GM06990 (cell line): ENCODE data around the gene GIPC3.
A peak's percentile ranks its signal among the peaks of the same experiment; 100 is the strongest.

ENCODE experiments used
- DNase-seq: peaks from one replicate; pipeline ENCODE4 v3.0.0-alpha.2; 2011; ENCODE audit not compliant: insufficient read length; ENCODE audit errors: extremely low read depth
- H3K27me3 ChIP-seq: replicated peaks from 2 replicates; pipeline ENCODE4 v1.6.0; 2011; ENCODE audit warnings: low read length; ENCODE audit not compliant: control insufficient read depth, insufficient read depth
- H3K36me3 ChIP-seq: 2 replicates; pipeline ENCODE4 v1.5.1; 2011; ENCODE audit warnings: low read length; ENCODE audit not compliant: control insufficient read depth, insufficient read depth
- H3K4me3 ChIP-seq: replicated peaks from 2 replicates; pipeline ENCODE4 v1.5.1; 2011; ENCODE audit warnings: low read depth, mild to moderate bottlenecking, control low read depth, low read length
- CTCF ChIP-seq: IDR thresholded peaks from 2 replicates; pipeline ENCODE4 v1.5.1; 2011; ENCODE audit warnings: low read length, control low read depth, mild to moderate bottlenecking, inconsistent platforms; ENCODE audit not compliant: insufficient read depth, poor library complexity, severe bottlenecking

Gene GIPC3

GRCh38 chr19:3544058-3544376 lies 41.3 kb upstream of the GIPC3 start:
- no peak for TF ChIP-seq CTCF
- H3K36me3 ChIP-seq: peaks cover 17% of the 10 kb centered on the region
- no peak for DNase-seq
- no peak overlapping the region for H3K4me3 ChIP-seq
- no peaks in the 10 kb centered on the region for H3K27me3 ChIP-seq

DNA sequence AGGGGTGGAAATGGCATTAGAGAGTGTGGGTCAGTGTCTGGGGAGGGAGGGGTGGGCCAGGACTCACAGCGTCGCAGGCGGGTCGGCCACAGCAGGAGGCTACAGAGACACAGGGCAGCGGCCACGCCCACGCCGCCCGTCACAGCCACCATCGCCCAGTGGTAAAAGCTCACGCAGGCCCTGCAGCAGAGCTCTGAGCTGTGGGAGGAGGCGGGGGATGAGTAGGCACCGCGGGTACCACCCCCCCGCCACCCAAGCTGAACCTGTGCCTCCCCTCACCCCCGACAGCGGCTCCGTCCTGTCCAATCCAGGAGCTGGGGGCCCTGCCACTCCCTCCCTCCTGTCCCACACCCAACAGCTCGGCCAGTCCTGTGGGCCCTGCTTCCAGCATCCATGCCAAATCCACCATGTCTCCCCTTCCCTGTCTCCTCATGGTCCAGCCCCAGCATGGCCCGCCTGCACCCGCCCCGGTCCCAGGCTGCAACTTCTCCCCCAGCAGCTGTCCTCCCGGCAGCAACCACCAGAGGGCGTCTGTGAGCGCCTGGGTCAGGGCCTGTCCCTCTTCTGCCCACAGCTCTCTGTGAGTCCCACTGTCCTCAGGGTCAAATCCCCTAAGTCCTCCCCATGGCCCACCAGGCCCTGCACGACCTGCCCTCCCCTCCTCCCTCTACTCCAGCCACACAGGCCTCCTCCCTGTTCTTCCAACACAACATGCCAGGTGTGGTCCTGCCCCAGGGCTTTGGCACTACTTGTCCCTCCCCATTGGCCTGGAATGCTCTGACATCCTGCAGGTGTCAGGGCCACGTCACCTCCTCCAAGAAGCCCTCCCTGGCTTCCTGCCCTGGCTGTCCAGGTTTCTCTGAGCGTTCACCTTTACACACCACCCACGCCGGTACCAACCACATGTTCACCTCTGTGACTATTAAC lies 40.3 kb upstream of the GIPC3 start:
- peak; percentile 98 for TF ChIP-seq CTCF
- no peak overlapping the region for H3K4me3 ChIP-seq
- peak; percentile 68 for DNase-seq
- no peaks in the 10 kb centered on the region for H3K27me3 ChIP-seq
- H3K36me3 ChIP-seq: peaks cover 19% of the 10 kb centered on the region

DNA sequence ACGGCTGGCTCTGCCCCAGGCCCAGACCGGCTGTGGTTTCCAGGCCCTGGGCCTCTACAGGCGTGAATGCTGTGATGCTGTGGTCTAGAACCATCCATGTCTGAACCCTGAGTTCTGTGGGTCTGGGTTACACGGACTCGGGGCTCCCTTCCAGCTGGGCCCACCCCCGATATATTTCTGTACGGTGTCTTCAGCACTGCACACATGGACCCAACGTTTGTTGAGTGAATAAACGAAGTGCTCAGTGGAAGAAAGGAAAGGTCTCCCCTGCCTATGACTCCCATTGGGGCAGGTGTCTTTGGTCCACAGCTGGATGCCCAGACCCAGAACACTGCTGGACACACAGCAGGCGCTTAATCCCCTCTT lies 39.6 kb upstream of the GIPC3 start:
- H3K4me3 ChIP-seq: no peak overlapping the region
- no peak for TF ChIP-seq CTCF
- no peak for DNase-seq
- H3K36me3 ChIP-seq: peaks cover 19% of the 10 kb centered on the region
- no peaks in the 10 kb centered on the region for H3K27me3 ChIP-seq

- DNase-seq: peak; percentile 16
- Histone ChIP-seq H3K27me3 (no peaks in the 10 kb centered on the region), H3K4me3 (no peak overlapping the region), H3K36me3 (peaks cover 21% of the 10 kb centered on the region)
- TF ChIP-seq CTCF: no peak
These were observed 39.2 kb upstream of the GIPC3 start for GRCh38 chr19:3546119-3546518.

DNA sequence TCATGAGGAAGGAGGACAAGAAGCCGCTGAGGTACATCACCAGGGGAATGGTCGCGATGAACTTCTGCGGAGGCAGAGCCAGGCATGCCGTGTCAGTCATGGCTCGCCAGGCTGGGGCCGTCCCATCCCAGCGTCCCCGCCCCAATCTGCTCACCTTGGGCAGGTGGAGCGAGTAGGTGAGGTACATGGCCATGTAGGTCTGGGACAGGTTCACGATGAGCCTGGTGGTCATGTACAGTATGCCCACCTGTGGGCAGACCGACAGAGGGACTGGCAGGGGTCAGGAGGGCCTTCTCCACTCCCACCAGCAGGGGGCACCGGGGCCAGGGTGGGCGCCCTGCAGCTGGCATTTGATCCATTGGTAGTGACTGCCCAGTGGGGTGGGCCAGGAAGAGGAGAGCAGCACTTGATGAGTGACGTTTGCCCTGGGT lies 38.0 kb upstream of the GIPC3 start:
- TF ChIP-seq CTCF: peak; percentile 66
- H3K27me3 ChIP-seq: no peaks in the 10 kb centered on the region
- peaks cover 21% of the 10 kb centered on the region for H3K36me3 ChIP-seq
- H3K4me3 ChIP-seq: no peak overlapping the region
- peak; percentile 31 for DNase-seq

DNA sequence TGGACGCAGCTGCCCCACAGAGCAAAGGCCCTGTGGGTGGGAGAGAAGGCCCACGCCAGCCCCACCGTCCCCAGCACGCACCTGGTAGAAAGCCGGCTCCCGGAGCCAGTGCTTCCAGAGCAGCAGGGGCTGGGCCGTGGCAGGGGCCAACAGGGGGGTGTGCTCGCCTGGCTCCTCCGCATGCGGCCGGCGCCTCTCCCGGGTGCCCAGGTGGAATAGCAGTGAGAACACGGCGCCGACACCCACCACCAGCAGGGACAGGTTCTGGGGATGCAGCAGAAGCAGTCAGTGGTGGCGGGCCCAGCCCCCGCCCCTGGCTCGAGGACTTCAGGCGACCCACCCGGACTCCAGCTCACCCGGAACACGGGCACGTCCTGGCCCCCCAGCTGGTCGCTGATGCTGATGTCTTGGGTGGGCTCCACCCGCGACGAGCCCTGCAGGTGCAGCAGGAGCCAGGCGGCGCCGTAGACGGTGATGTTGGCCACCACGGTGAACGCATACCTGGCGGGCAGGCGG lies 37.5 kb upstream of the GIPC3 start:
- no peak for TF ChIP-seq CTCF
- Histone ChIP-seq H3K27me3 (no peaks in the 10 kb centered on the region), H3K36me3 (peaks cover 19% of the 10 kb centered on the region), H3K4me3 (no peak overlapping the region)
- DNase-seq: peak; percentile 17
